Tibial nerve (tissue), 4 donors: ENCODE measurements around the gene EPN3. TPM values are rescaled to one million over a fixed set of nuclear protein-coding genes. Genes with fewer than 3 reads are reported as not detected.
A peak's percentile ranks its signal among the peaks of the same experiment; 100 is the strongest.

Experiments used
- DNase-seq, 2 donors: peaks; one replicate each; pipeline ENCODE4 v3.0.0-alpha.2; 2019; ENCODE audit warnings: low spot score in 2 of 2
- H3K27ac ChIP-seq, 4 donors: fragments of 200-600 bp; sonication (generic) in 3 of 4; one replicate each; pipeline ENCODE4 v1.5.1; 2017 to 2019; ENCODE audit warnings: mild to moderate bottlenecking in 1 of 4
- H3K27me3 ChIP-seq, 2 donors: fragments of 200-600 bp; sonication (generic) in 1 of 2; one replicate each; pipeline versions ENCODE4 v1.5.1 to v1.6.0; 2017 to 2019
- H3K36me3 ChIP-seq, 3 donors: fragments of 200-600 bp; sonication (generic); one replicate each; pipeline ENCODE4 v1.5.1; 2018 to 2019
- H3K4me1 ChIP-seq, 4 donors: fragments of 200-600 bp; sonication (generic) in 3 of 4; one replicate each; pipeline ENCODE4 v1.5.1; 2017 to 2019
- H3K4me3 ChIP-seq, 4 donors: fragments of 200-600 bp; sonication (generic) in 3 of 4; one replicate each; pipeline ENCODE4 v1.5.1; 2017 to 2019; ENCODE audit warnings: mild to moderate bottlenecking in 1 of 4, moderate library complexity in 1 of 4
- H3K9me3 ChIP-seq, 4 donors: fragments of 200-600 bp; sonication (generic) in 3 of 4; one replicate each; pipeline ENCODE4 v1.5.1; 2017 to 2019
- CTCF ChIP-seq, 5 experiments: fragments of 200-600 bp in 3 of 5; fragments of 450-650 bp in 2 of 5; sonication (generic) in 3 of 5; IDR thresholded peaks; one replicate each; pipeline ENCODE4 v1.5.1; 2016 to 2019; ENCODE audit warnings: antibody characterized with exemption in 5 of 5, mild to moderate bottlenecking in 3 of 5, moderate library complexity in 2 of 5
- EP300 ChIP-seq, 2 donors: sonication (generic); formaldehyde crosslinking; IDR thresholded peaks; one replicate each; pipeline ENCODE4 v1.6.1; 2017; ENCODE audit warnings: antibody characterized with exemption in 2 of 2, mild to moderate bottlenecking in 1 of 2
- POLR2A ChIP-seq, 2 donors: fragments of 450-650 bp; IDR thresholded peaks; one replicate each; pipeline ENCODE4 v1.6.1; 2017; ENCODE audit warnings: antibody characterized with exemption in 2 of 2, mild to moderate bottlenecking in 2 of 2, moderate library complexity in 2 of 2
- WGBS, 2 donors: methylation state at CpG; one replicate each; pipeline ENCODE4 v1.1.5; 2018; 5-methylcytosine and 5-hydroxymethylcytosine counted together
- total RNA-seq, 4 donors: library from RNA; depleted of rRNA; stranded (reverse); fragments of >200 nt; gene quantifications; one replicate each; pipeline ENCODE4 v1.1.0, GENCODE V29; 2016

EPN3 gene
- total RNA-seq, 4 donors from 2014 or later, result 0.22 to 0.42 TPM; not detected in 2

GRCh38 chr17:50548831-50549230 lies 16.3 kb downstream of the EPN3 start:
- no peak for TF ChIP-seq POLR2A (IDR thresholded peaks at IDR 0.05)
- no peak for TF ChIP-seq EP300 (IDR thresholded peaks at IDR 0.05)
- TF ChIP-seq CTCF (IDR thresholded peaks at IDR 0.05), result no peak
- peaks cover 0 to 20% (median 10%) of the 10 kb centered on the region in 4 donors for H3K4me1 ChIP-seq
- no peak overlapping the region for H3K4me3 ChIP-seq
- no peak for DNase-seq
- peaks cover 0 to 53% (median 0%) of the 10 kb centered on the region in 3 donors for H3K36me3 ChIP-seq
- H3K9me3 ChIP-seq, result no peaks in the 10 kb centered on the region
- H3K27me3 ChIP-seq, result no peaks in the 10 kb centered on the region
- WGBS, 2 donors, result 89 to 91% methylated on average over 18 of the region's 18 CpGs
- no peak overlapping the region for H3K27ac ChIP-seq

GRCh38 chr17:50549256-50549941 lies 16.9 kb downstream of the EPN3 start:
- no peaks in the 10 kb centered on the region for H3K9me3 ChIP-seq
- 75 to 78% methylated on average over 17 to 19 of the region's 19 CpGs for WGBS, 2 donors
- peaks cover 0 to 20% (median 10%) of the 10 kb centered on the region in 4 donors for H3K4me1 ChIP-seq
- peaks cover 0 to 58% (median 0%) of the 10 kb centered on the region in 3 donors for H3K36me3 ChIP-seq
- H3K27me3 ChIP-seq, result no peaks in the 10 kb centered on the region
- TF ChIP-seq POLR2A (IDR thresholded peaks at IDR 0.05) (no peak), CTCF (IDR thresholded peaks at IDR 0.05) (no peak), EP300 (IDR thresholded peaks at IDR 0.05) (no peak)
- no peak overlapping the region for H3K27ac ChIP-seq
- H3K4me3 ChIP-seq, result no peak overlapping the region
- no peak for DNase-seq

GRCh38 chr17:50549969-50550368 lies 17.4 kb downstream of the EPN3 start:
- H3K27me3 ChIP-seq, result no peaks in the 10 kb centered on the region
- no peak overlapping the region for H3K27ac ChIP-seq
- no peak for DNase-seq
- WGBS, 2 donors, result 87 to 94% methylated on average over 11 of the region's 11 CpGs
- H3K36me3 ChIP-seq, result peaks cover 0 to 64% (median 0%) of the 10 kb centered on the region in 3 donors
- H3K4me3 ChIP-seq, result no peak overlapping the region
- H3K4me1 ChIP-seq, result peaks cover 0 to 20% (median 10%) of the 10 kb centered on the region in 4 donors
- no peak for TF ChIP-seq CTCF (IDR thresholded peaks at IDR 0.05)
- TF ChIP-seq EP300 (IDR thresholded peaks at IDR 0.05), result no peak
- TF ChIP-seq POLR2A (IDR thresholded peaks at IDR 0.05), result no peak
- H3K9me3 ChIP-seq, result no peaks in the 10 kb centered on the region

GRCh38 chr17:50550661-50551432 lies 18.3 kb downstream of the EPN3 start:
- Histone ChIP-seq H3K36me3 (peaks cover 0 to 73% (median 0%) of the 10 kb centered on the region in 3 donors), H3K4me1 (peaks cover 0 to 20% (median 10%) of the 10 kb centered on the region in 4 donors), H3K27ac (peak overlapping the region in 1 of 4 donors; percentile 45), H3K9me3 (no peaks in the 10 kb centered on the region), H3K4me3 (no peak overlapping the region), H3K27me3 (no peaks in the 10 kb centered on the region)
- DNase-seq, result peak; percentile 57 to 68
- 57 to 80% methylated on average over 13 to 28 of the region's 32 CpGs for WGBS, 2 donors
- peak in 1 of 2 donors; percentile 12 for TF ChIP-seq EP300 (IDR thresholded peaks at IDR 0.05)
- TF ChIP-seq POLR2A (IDR thresholded peaks at IDR 0.05), result no peak
- TF ChIP-seq CTCF (IDR thresholded peaks at IDR 0.05), result peak; percentile 55 to 88 (median 76)

GRCh38 chr17:50551433-50551815 lies 18.9 kb downstream of the EPN3 start:
- peaks cover 0 to 78% (median 0%) of the 10 kb centered on the region in 3 donors for H3K36me3 ChIP-seq
- H3K4me1 ChIP-seq, result peaks cover 0 to 18% (median 10%) of the 10 kb centered on the region in 4 donors
- H3K4me3 ChIP-seq, result no peak overlapping the region

More at GRCh38 chr17:50551433-50551815, 18.9 kb downstream of the EPN3 start:
- WGBS, 2 donors, result 90 to 95% methylated on average over 8 of the region's 8 CpGs
- Histone ChIP-seq H3K27me3 (no peaks in the 10 kb centered on the region), H3K27ac (no peak overlapping the region), H3K9me3 (no peaks in the 10 kb centered on the region)
- DNase-seq, result no peak
- TF ChIP-seq EP300 (IDR thresholded peaks at IDR 0.05), result no peak
- no peak for TF ChIP-seq CTCF (IDR thresholded peaks at IDR 0.05)
- no peak for TF ChIP-seq POLR2A (IDR thresholded peaks at IDR 0.05)
